HEK293 (cell line): ENCODE measurements around the gene ABCA2.

Experiments
- CTCF ChIA-PET: fragments of 350-600 bp; formaldehyde crosslinking; extraction: SDS; loops from one replicate; lab custom pipeline; 2021; ENCODE audit warnings: antibody characterized with exemption; lab: Yijun Ruan, JAX
- POLR2A ChIA-PET: fragments of 300-600 bp; formaldehyde crosslinking; extraction: SDS; loops from one replicate; lab custom pipeline; 2020; ENCODE audit warnings: antibody characterized with exemption, inconsistent platforms; lab: Yijun Ruan, JAX
- H3K27ac ChIP-seq: fragments of 200-500 bp; sonication (Bioruptor generic); 2 replicates; pipeline ENCODE4 v1.5.1; 2014; ENCODE audit warnings: low read depth, low read length, control low read depth, inconsistent platforms; ENCODE audit errors: extremely low read depth
- H3K36me3 ChIP-seq, 2 experiments: fragments of 200-500 bp in 1 of 2; sonication (Bioruptor generic) in 1 of 2; 1 replicate in 1 of 2; 2 replicates in 1 of 2; pipeline ENCODE4 v1.5.1; 2014 to 2017; ENCODE audit warnings: inconsistent platforms in 2 of 2, low read length in 2 of 2; ENCODE audit not compliant: control insufficient read depth in 2 of 2, insufficient read depth in 1 of 2
- H3K4me1 ChIP-seq: fragments of 200-500 bp; sonication (Bioruptor generic); 2 replicates; pipeline ENCODE4 v1.5.1; 2014; ENCODE audit warnings: mild to moderate bottlenecking, low read length, inconsistent platforms; ENCODE audit not compliant: control insufficient read depth, insufficient read depth
- H3K4me3 ChIP-seq: 2 replicates; pipeline ENCODE4 v1.5.1; 2011; ENCODE audit warnings: low read depth, mild to moderate bottlenecking, control low read depth, low read length, moderate library complexity
- H3K9me3 ChIP-seq: fragments of 200-500 bp; sonication (Bioruptor generic); 2 replicates; pipeline ENCODE4 v1.5.1; 2014; ENCODE audit warnings: low read depth, low read length, inconsistent platforms; ENCODE audit not compliant: control insufficient read depth, insufficient read depth
- FEZF1 ChIP-seq: fragments of 450-650 bp; formaldehyde crosslinking; IDR thresholded peaks from 2 replicates; pipeline ENCODE4 v1.5.1; 2016; ENCODE audit warnings: missing biosample characterization, missing genetic modification characterization
- MEIS1 ChIP-seq: sonication (generic); formaldehyde crosslinking; IDR thresholded peaks from 2 replicates; pipeline ENCODE4 v1.8.1; 2022; ENCODE audit warnings: missing genetic modification reagents, mild to moderate bottlenecking, borderline replicate concordance
- ZNF140 ChIP-seq: fragments of 450-650 bp; formaldehyde crosslinking; IDR thresholded peaks from 2 replicates; pipeline ENCODE4 v1.5.1; 2016; ENCODE audit warnings: missing biosample characterization, missing genetic modification characterization
- ZNF239 ChIP-seq: fragments of 450-650 bp; formaldehyde crosslinking; IDR thresholded peaks from 2 replicates; pipeline ENCODE4 v1.5.1; 2016; ENCODE audit warnings: missing biosample characterization, missing genetic modification characterization
- ZNF24 ChIP-seq: fragments of 450-650 bp; formaldehyde crosslinking; IDR thresholded peaks from 2 replicates; pipeline ENCODE4 v1.5.1; 2016; ENCODE audit warnings: missing biosample characterization, missing genetic modification characterization
- ZNF248 ChIP-seq: fragments of 450-650 bp; formaldehyde crosslinking; IDR thresholded peaks from 2 replicates; pipeline ENCODE4 v1.5.1; 2017; ENCODE audit warnings: missing biosample characterization, missing genetic modification characterization
- ZNF366 ChIP-seq: fragments of 450-650 bp; formaldehyde crosslinking; conservative IDR thresholded peaks from 2 replicates; pipeline ENCODE4 v1.5.1; 2016; ENCODE audit warnings: missing biosample characterization, missing genetic modification characterization
- ZNF404 ChIP-seq: fragments of 450-650 bp; formaldehyde crosslinking; IDR thresholded peaks from 2 replicates; pipeline ENCODE4 v1.5.1; 2017; ENCODE audit warnings: missing biosample characterization, missing genetic modification characterization
- ZNF473 ChIP-seq: fragments of 450-650 bp; formaldehyde crosslinking; IDR thresholded peaks from 2 replicates; pipeline ENCODE4 v1.5.1; 2017; ENCODE audit warnings: missing biosample characterization, missing genetic modification characterization
- ZNF544 ChIP-seq: fragments of 450-650 bp; formaldehyde crosslinking; IDR thresholded peaks from 2 replicates; pipeline ENCODE4 v1.5.0; 2017; ENCODE audit warnings: missing biosample characterization, missing genetic modification characterization
- ZNF561 ChIP-seq: fragments of 450-650 bp; IDR thresholded peaks from 2 replicates; pipeline ENCODE4 v1.5.1; 2018; ENCODE audit warnings: missing biosample characterization, missing genetic modification characterization, borderline replicate concordance
- ZNF664 ChIP-seq: fragments of 450-650 bp; formaldehyde crosslinking; IDR thresholded peaks from 2 replicates; pipeline ENCODE4 v1.5.1; 2016; ENCODE audit warnings: missing biosample characterization, missing genetic modification characterization
- ZNF768 ChIP-seq: fragments of 450-650 bp; formaldehyde crosslinking; IDR thresholded peaks from 2 replicates; pipeline ENCODE4 v1.5.1; 2018; ENCODE audit warnings: missing biosample characterization, mild to moderate bottlenecking, missing genetic modification characterization
- ZNF791 ChIP-seq: fragments of 450-650 bp; formaldehyde crosslinking; IDR thresholded peaks from 2 replicates; pipeline ENCODE4 v1.5.1; 2016; ENCODE audit warnings: missing biosample characterization, missing genetic modification characterization
- ZSCAN30 ChIP-seq: fragments of 450-650 bp; IDR thresholded peaks from 2 replicates; pipeline ENCODE4 v1.5.1; 2018; ENCODE audit warnings: missing biosample characterization, mild to moderate bottlenecking, missing genetic modification characterization, moderate library complexity
- TF ChIP-seq, protein P1 (sequence below): fragments of 450-650 bp; formaldehyde crosslinking; IDR thresholded peaks from 2 replicates; pipeline ENCODE4 v1.5.1; 2016; ENCODE audit warnings: missing biosample characterization, missing genetic modification characterization
- TF ChIP-seq, protein P2 (sequence below): IDR thresholded peaks from 2 replicates; pipeline ENCODE4 v1.6.1; 2011; ENCODE audit warnings: mild to moderate bottlenecking, low read depth, low read length, borderline replicate concordance
- TF ChIP-seq, protein P3 (sequence below): fragments of 450-650 bp; formaldehyde crosslinking; IDR thresholded peaks from 2 replicates; pipeline ENCODE4 v1.5.1; 2017; ENCODE audit warnings: missing biosample characterization, missing genetic modification characterization
- TF ChIP-seq, protein P4 (sequence below): fragments of 450-650 bp; formaldehyde crosslinking; IDR thresholded peaks from 2 replicates; pipeline ENCODE4 v1.5.0; 2017; ENCODE audit warnings: missing biosample characterization, missing genetic modification characterization, borderline replicate concordance
- TF ChIP-seq, protein P5 (sequence below): fragments of 450-650 bp; formaldehyde crosslinking; IDR thresholded peaks from 2 replicates; pipeline ENCODE4 v1.5.1; 2016; ENCODE audit warnings: missing biosample characterization, missing genetic modification characterization, low read depth

Gene ABCA2

DNA sequence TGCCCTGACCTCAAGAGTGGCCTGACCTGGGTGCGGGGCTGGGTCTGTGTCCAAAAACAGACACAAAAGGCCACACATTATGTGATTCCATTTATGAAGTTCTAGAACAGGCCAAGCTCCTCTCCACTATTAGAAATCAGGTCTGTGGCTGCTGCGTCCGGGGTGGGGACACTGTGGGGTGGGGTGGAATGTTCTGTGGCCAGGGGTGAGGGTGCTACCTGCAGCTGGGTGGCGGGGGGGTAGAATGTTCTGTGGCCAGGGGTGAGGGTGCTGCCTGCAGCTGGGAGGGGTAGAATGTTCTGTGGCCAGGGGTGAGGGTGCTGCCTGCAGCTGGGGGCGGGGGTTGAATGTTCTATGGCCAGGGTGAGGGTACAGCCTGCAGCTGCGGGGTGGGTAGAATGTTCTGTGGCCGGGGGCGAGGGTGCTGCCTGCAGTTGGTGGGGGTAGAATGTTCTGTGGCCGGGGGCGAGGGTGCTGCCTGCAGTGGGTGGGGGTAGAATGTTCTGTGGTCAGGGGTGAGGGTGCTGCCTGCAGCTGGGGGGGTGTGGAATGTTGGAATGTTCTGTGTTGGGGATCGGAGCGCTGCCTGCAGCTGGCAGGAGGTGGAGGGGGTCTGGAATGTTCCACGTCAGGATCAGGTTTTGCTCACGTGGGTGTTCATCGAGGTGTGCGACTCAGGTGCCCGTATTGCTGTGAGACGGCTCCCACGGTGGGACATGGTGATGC lies 67.7 kb downstream of the ABCA2 start:
- H3K36me3 ChIP-seq = no peaks in the 10 kb centered on the region
- no peaks in the 10 kb centered on the region for H3K9me3 ChIP-seq
- TF ChIP-seq ZNF768 (tag by site-specific recombination) (no peak), ZSCAN30 (no peak), ZNF248 (tag by site-specific recombination) (no peak), ZNF791 (tag by site-specific recombination) (no peak), ZNF544 (tag by site-specific recombination) (no peak), ZNF404 (tag by site-specific recombination) (no peak), ZNF140 (no peak), MEIS1 (CRISPR knock-in tag) (no peak), ZNF239 (tag by site-specific recombination) (no peak), FEZF1 (tag by site-specific recombination) (no peak), ZNF664 (tag by site-specific recombination) (no peak), ZNF24 (tag by site-specific recombination) (no peak), ZNF561 (tag by site-specific recombination) (no peak), ZNF366 (tag by site-specific recombination) (no peak), ZNF473 (tag by site-specific recombination) (no peak)
- TF ChIP-seq, protein P1, sequence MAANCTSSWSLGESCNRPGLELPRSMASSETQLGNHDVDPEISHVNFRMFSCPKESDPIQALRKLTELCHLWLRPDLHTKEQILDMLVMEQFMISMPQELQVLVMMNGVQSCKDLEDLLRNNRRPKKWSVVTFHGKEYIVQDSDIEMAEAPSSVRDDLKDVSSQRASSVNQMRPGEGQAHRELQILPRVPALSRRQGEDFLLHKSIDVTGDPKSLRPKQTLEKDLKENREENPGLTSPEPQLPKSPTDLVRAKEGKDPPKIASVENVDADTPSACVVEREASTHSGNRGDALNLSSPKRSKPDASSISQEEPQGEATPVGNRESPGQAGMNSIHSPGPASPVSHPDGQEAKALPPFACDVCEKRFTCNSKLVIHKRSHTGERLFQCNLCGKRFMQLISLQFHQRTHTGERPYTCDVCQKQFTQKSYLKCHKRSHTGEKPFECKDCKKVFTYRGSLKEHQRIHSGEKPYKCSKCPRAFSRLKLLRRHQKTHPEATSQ (tag by site-specific recombination) = no peak
- TF ChIP-seq, protein P2, sequence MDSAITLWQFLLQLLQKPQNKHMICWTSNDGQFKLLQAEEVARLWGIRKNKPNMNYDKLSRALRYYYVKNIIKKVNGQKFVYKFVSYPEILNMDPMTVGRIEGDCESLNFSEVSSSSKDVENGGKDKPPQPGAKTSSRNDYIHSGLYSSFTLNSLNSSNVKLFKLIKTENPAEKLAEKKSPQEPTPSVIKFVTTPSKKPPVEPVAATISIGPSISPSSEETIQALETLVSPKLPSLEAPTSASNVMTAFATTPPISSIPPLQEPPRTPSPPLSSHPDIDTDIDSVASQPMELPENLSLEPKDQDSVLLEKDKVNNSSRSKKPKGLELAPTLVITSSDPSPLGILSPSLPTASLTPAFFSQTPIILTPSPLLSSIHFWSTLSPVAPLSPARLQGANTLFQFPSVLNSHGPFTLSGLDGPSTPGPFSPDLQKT = no peak
- TF ChIP-seq, protein P3, sequence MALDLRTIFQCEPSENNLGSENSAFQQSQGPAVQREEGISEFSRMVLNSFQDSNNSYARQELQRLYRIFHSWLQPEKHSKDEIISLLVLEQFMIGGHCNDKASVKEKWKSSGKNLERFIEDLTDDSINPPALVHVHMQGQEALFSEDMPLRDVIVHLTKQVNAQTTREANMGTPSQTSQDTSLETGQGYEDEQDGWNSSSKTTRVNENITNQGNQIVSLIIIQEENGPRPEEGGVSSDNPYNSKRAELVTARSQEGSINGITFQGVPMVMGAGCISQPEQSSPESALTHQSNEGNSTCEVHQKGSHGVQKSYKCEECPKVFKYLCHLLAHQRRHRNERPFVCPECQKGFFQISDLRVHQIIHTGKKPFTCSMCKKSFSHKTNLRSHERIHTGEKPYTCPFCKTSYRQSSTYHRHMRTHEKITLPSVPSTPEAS (tag by site-specific recombination) = no peak
- TF ChIP-seq, protein P4, sequence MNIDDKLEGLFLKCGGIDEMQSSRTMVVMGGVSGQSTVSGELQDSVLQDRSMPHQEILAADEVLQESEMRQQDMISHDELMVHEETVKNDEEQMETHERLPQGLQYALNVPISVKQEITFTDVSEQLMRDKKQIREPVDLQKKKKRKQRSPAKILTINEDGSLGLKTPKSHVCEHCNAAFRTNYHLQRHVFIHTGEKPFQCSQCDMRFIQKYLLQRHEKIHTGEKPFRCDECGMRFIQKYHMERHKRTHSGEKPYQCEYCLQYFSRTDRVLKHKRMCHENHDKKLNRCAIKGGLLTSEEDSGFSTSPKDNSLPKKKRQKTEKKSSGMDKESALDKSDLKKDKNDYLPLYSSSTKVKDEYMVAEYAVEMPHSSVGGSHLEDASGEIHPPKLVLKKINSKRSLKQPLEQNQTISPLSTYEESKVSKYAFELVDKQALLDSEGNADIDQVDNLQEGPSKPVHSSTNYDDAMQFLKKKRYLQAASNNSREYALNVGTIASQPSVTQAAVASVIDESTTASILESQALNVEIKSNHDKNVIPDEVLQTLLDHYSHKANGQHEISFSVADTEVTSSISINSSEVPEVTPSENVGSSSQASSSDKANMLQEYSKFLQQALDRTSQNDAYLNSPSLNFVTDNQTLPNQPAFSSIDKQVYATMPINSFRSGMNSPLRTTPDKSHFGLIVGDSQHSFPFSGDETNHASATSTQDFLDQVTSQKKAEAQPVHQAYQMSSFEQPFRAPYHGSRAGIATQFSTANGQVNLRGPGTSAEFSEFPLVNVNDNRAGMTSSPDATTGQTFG (tag by site-specific recombination) = no peak
- TF ChIP-seq, protein P5, sequence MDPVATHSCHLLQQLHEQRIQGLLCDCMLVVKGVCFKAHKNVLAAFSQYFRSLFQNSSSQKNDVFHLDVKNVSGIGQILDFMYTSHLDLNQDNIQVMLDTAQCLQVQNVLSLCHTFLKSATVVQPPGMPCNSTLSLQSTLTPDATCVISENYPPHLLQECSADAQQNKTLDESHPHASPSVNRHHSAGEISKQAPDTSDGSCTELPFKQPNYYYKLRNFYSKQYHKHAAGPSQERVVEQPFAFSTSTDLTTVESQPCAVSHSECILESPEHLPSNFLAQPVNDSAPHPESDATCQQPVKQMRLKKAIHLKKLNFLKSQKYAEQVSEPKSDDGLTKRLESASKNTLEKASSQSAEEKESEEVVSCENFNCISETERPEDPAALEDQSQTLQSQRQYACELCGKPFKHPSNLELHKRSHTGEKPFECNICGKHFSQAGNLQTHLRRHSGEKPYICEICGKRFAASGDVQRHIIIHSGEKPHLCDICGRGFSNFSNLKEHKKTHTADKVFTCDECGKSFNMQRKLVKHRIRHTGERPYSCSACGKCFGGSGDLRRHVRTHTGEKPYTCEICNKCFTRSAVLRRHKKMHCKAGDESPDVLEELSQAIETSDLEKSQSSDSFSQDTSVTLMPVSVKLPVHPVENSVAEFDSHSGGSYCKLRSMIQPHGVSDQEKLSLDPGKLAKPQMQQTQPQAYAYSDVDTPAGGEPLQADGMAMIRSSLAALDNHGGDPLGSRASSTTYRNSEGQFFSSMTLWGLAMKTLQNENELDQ (tag by site-specific recombination) = no peak
- no peak overlapping the region for H3K27ac ChIP-seq
- POLR2A ChIA-PET = interaction anchor here (0.5 to 0.6 kb wide), 3 partner anchors 28 to 228 kb away, joined by 3 to 4 read pairs (median 3); no protein-coding TSS in a partner anchor
- no peak overlapping the region for H3K4me3 ChIP-seq
- CTCF ChIA-PET = interaction anchor here (0.6 to 1.1 kb wide), 2 partner anchors 68 to 301 kb away, joined by 3 to 4 read pairs; no protein-coding TSS in a partner anchor
- H3K4me1 ChIP-seq = no peaks in the 10 kb centered on the region
